DOHH2 (cell line): Measurements from ENCODE around the gene CNTNAP2.

Experiments
- H3F3A ChIP-seq: fragments of 200-600 bp; sonication (generic), shearing (Covaris generic); 2 replicates; pipeline ENCODE4 v1.6.0; 2016; ENCODE audit warnings: antibody characterized with exemption, mild to moderate bottlenecking; ENCODE audit not compliant: control insufficient read depth, insufficient read depth
- H3K27ac ChIP-seq: fragments of 200-600 bp; sonication (generic); 2 replicates; pipeline ENCODE4 v1.5.1; 2014; ENCODE audit warnings: low read depth, mild to moderate bottlenecking, low read length, moderate library complexity
- H3K27me3 ChIP-seq: fragments of 200-600 bp; sonication (generic); 2 replicates; pipeline ENCODE4 v1.6.1; 2014; ENCODE audit warnings: mild to moderate bottlenecking, low read length, mixed read lengths; ENCODE audit not compliant: control insufficient read depth
- H3K36me3 ChIP-seq: fragments of 200-600 bp; sonication (generic); 2 replicates; pipeline ENCODE4 v1.6.1; 2014; ENCODE audit warnings: mild to moderate bottlenecking, low read length, moderate library complexity, mixed read lengths; ENCODE audit not compliant: control insufficient read depth
- H3K4me1 ChIP-seq: fragments of 200-600 bp; sonication (generic); 2 replicates; pipeline ENCODE4 v1.6.1; 2014; ENCODE audit warnings: mild to moderate bottlenecking, low read length, mixed read lengths; ENCODE audit not compliant: control insufficient read depth
- H3K4me2 ChIP-seq: fragments of 200-600 bp; sonication (generic); 2 replicates; pipeline ENCODE4 v1.6.0; 2014; ENCODE audit warnings: mild to moderate bottlenecking, low read length, moderate library complexity
- H3K4me3 ChIP-seq: fragments of 200-600 bp; sonication (generic); 2 replicates; pipeline ENCODE4 v1.5.1; 2014; ENCODE audit warnings: mild to moderate bottlenecking, low read length, mixed read lengths
- H3K79me2 ChIP-seq: fragments of 200-600 bp; sonication (generic); 2 replicates; pipeline ENCODE4 v1.6.1; 2014; ENCODE audit warnings: mild to moderate bottlenecking, low read length, mixed read lengths; ENCODE audit not compliant: control insufficient read depth
- H3K9me2 ChIP-seq: fragments of 200-600 bp; sonication (generic); replicated peaks from 2 replicates; pipeline ENCODE4 v1.6.1; 2014; ENCODE audit warnings: mild to moderate bottlenecking, low read length, mixed read lengths; ENCODE audit not compliant: control insufficient read depth
- H3K9me3 ChIP-seq: fragments of 200-600 bp; sonication (generic); 2 replicates; pipeline ENCODE4 v1.6.1; 2014; ENCODE audit warnings: antibody characterized with exemption, low read length, mixed read lengths; ENCODE audit not compliant: control insufficient read depth, insufficient read depth
- H4K20me1 ChIP-seq: fragments of 200-600 bp; sonication (generic); 2 replicates; pipeline ENCODE4 v1.6.0; 2014; ENCODE audit warnings: low read depth, mild to moderate bottlenecking, antibody characterized with exemption, low read length, moderate library complexity; ENCODE audit not compliant: control insufficient read depth, insufficient read depth
- EZH2phosphoT487 ChIP-seq: fragments of 200-600 bp; sonication (generic); IDR thresholded peaks from 2 replicates; pipeline ENCODE4 v1.6.1; 2017; ENCODE audit warnings: borderline replicate concordance, mild to moderate bottlenecking, antibody characterized with exemption, low read length, moderate library complexity, mixed read lengths
- TF ChIP-seq, protein P1 (sequence below): fragments of 200-600 bp; sonication (generic); IDR thresholded peaks from one replicate; pipeline ENCODE4 v1.5.1; 2014; ENCODE audit warnings: antibody characterized with exemption, mild to moderate bottlenecking, low read depth, low read length; ENCODE audit not compliant: poor library complexity, severe bottlenecking

The CNTNAP2 gene

DNA sequence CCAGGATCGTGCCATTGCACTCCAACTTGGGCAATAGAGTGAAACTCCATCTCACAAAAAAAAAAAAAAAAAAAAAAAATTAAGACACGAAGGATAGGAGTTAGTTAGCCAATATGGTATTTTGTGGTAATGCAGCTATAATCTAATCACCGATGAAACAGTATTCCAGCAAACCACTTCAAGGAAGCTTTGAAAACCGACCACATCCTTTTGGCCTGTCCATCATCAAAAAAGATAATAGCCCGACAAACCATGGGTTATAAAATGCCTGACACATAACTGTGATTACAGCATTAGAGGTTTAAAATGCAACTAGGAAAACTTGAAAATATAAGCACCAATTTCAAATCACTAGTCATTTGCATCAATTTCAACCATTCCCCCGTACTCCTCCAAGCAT is 1745.3 kb downstream of the CNTNAP2 start:
- no peak overlapping the region for H3K27ac ChIP-seq
- no peaks in the 10 kb centered on the region for H3K9me2 ChIP-seq
- H3K9me3 ChIP-seq: no peaks in the 10 kb centered on the region
- H3K4me2 ChIP-seq: no peak overlapping the region
- no peaks in the 10 kb centered on the region for H3K79me2 ChIP-seq
- no peaks in the 10 kb centered on the region for H3K36me3 ChIP-seq
- no peak for TF ChIP-seq EZH2phosphoT487
- TF ChIP-seq, protein P1, sequence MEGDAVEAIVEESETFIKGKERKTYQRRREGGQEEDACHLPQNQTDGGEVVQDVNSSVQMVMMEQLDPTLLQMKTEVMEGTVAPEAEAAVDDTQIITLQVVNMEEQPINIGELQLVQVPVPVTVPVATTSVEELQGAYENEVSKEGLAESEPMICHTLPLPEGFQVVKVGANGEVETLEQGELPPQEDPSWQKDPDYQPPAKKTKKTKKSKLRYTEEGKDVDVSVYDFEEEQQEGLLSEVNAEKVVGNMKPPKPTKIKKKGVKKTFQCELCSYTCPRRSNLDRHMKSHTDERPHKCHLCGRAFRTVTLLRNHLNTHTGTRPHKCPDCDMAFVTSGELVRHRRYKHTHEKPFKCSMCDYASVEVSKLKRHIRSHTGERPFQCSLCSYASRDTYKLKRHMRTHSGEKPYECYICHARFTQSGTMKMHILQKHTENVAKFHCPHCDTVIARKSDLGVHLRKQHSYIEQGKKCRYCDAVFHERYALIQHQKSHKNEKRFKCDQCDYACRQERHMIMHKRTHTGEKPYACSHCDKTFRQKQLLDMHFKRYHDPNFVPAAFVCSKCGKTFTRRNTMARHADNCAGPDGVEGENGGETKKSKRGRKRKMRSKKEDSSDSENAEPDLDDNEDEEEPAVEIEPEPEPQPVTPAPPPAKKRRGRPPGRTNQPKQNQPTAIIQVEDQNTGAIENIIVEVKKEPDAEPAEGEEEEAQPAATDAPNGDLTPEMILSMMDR: no peak
- no peak overlapping the region for H3K4me3 ChIP-seq
- no peaks in the 10 kb centered on the region for H3K4me1 ChIP-seq
- no peaks in the 10 kb centered on the region for H3K27me3 ChIP-seq
- no peaks in the 10 kb centered on the region for H4K20me1 ChIP-seq
- H3F3A ChIP-seq: no peaks in the 10 kb centered on the region

DNA sequence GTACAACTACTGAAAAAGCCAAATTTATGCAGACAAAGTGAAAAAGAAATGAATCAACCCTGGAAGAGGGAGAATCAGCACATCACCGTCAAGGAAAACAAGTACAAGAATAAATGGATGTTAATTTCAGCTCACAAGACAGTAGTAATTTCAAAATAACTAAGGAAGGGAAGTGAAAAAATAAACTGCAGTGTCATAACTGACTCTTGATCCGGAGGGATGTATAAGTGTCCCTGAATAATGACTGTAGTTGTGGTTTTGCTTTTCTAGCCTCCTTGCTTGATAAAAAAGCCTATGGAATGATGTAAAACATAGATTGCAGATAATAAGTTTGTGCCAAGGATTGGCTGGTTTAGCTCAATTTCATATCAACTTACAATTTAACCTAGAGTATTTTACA is 1752.9 kb downstream of the CNTNAP2 start:
- TF ChIP-seq, protein P1: no peak
- no peak for TF ChIP-seq EZH2phosphoT487
- Histone ChIP-seq H3F3A (no peaks in the 10 kb centered on the region), H3K4me3 (no peak overlapping the region), H3K79me2 (no peaks in the 10 kb centered on the region), H3K36me3 (no peaks in the 10 kb centered on the region), H3K4me1 (no peaks in the 10 kb centered on the region), H3K9me3 (no peaks in the 10 kb centered on the region), H3K27ac (no peak overlapping the region), H3K4me2 (no peak overlapping the region), H3K9me2 (no peaks in the 10 kb centered on the region), H3K27me3 (no peaks in the 10 kb centered on the region), H4K20me1 (no peaks in the 10 kb centered on the region)

DNA sequence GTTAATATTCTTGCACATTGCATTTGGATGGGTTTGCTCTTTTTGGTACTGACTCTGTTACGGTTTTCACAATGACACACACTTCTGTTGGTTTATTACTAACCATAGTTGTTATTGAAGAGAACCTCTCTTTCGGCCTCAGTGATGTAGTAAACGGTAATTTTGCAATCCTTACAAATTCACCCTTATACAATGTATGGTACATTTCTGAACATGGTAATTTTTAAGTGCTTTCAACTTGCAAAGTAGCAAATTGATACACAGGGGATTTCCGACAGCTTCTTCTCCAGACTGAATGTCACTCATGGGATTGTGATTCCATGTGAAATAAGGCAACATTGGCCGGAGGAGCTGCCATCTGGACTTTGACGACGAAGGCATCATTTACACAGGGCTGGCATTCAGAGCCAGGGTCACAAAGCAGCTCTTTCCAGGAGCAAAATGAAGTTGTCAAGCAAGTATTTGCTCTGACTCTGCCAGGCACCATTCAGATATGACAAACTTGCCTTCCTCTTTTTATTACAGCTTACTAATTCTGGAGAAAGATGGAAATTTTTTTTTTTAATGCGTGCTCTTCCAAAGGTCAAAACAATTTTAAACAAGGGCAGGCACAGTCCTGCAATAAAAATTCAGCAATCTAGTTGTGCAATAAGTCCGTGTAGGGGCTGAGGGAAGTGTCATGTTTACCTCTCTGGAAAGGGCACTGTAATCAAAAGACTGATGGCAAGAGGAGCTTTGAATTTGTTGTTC is 1762.5 kb downstream of the CNTNAP2 start:
- Histone ChIP-seq H3F3A (no peaks in the 10 kb centered on the region), H3K4me3 (no peak overlapping the region), H3K27me3 (no peaks in the 10 kb centered on the region), H3K4me2 (no peak overlapping the region), H3K9me2 (no peaks in the 10 kb centered on the region), H3K36me3 (no peaks in the 10 kb centered on the region), H3K27ac (no peak overlapping the region), H3K79me2 (no peaks in the 10 kb centered on the region), H3K9me3 (no peaks in the 10 kb centered on the region), H3K4me1 (no peaks in the 10 kb centered on the region), H4K20me1 (no peaks in the 10 kb centered on the region)
- TF ChIP-seq EZH2phosphoT487: no peak
- TF ChIP-seq, protein P1: no peak
